Measurements from ENCODE around the gene VAC14. TPM values are rescaled to one million over a fixed set of nuclear protein-coding genes. Genes with fewer than 3 reads are reported as not detected.

VAC14 gene
- total RNA-seq, 2 donors from 2014 or later: 23.1 to 29.6 TPM

GRCh38 chr16:70741783-70742125, 59.2 kb downstream of the VAC14 start:
- Mint-ChIP-seq H3K36me3 (ENCODE audit: insufficient read depth in 2 of 2) (peaks cover 8 to 13% of the 10 kb centered on the region in 2 donors), H3K27ac (no peak overlapping the region), H3K4me1 (ENCODE audit: low read depth) (peaks cover 61% of the 10 kb centered on the region), H3K9me3 (no peaks in the 10 kb centered on the region), H3K4me3 (no peak overlapping the region), H3K27me3 (ENCODE audit: low read depth) (no peaks in the 10 kb centered on the region)
- ATAC-seq (replicated peaks in 1 of 2): no peak
- DNase-seq: no peak

DNA sequence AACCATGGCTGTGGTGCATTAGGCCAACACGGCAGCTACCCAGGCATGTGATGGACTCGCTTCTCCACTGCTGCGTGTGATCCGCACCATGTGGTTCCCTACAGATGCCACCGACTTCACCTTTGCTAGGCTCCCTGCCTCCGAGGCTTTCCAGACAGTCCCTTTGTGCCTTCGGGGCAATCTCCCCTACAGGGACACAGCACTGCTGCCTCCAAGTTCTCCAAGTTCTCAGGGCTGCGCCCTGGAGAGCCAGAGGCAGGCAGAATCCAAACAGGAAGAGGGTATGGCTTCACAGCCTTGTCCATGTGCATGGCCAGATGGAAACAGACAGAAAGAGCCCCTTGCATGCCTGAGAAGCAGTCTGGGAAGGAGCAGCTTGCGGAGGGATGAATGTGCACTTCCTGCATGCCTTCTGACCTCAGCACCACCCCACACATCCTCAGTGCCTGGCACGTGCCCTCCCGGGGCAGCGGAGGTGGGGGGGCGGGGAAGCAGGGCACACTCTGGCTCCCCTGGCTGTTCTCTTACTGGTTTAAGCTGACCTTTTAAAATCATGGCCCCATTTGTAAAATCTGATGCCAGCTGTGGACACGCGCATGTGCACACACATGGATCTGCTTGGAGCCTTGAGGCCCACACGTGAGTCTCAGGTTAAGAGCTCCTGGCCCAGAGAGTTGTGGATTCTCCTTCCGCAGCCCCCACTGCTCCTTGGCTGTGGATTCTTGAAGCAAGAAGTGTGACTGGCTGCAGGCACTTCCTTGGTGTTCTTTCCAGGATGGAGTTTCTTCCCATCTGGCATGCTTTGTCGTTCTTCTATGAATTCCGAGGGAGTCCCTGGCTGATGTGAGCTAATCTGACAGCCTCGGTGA, 59.8 kb downstream of the VAC14 start:
- Mint-ChIP-seq H3K4me3 (no peak overlapping the region), H3K9me3 (no peaks in the 10 kb centered on the region), H3K27me3 (ENCODE audit: low read depth) (no peaks in the 10 kb centered on the region), H3K4me1 (ENCODE audit: low read depth) (peaks cover 61% of the 10 kb centered on the region), H3K27ac (peak overlapping the region; percentile 48), H3K36me3 (ENCODE audit: insufficient read depth in 2 of 2) (peaks cover 8 to 14% of the 10 kb centered on the region in 2 donors)
- ATAC-seq (replicated peaks in 1 of 2): no peak
- peak in 1 of 2 donors; percentile 33 for DNase-seq

GRCh38 chr16:70740174-70740913, 60.6 kb downstream of the VAC14 start:
- Mint-ChIP-seq H3K9me3 (no peaks in the 10 kb centered on the region), H3K27me3 (ENCODE audit: low read depth) (no peaks in the 10 kb centered on the region), H3K4me1 (ENCODE audit: low read depth) (peaks cover 64% of the 10 kb centered on the region), H3K27ac (no peak overlapping the region), H3K36me3 (ENCODE audit: insufficient read depth in 2 of 2) (peaks cover 8 to 15% of the 10 kb centered on the region in 2 donors), H3K4me3 (no peak overlapping the region)
- ATAC-seq (replicated peaks in 1 of 2) (no peak), DNase-seq (no peak)

GRCh38 chr16:70739389-70739788, 61.6 kb downstream of the VAC14 start:
- Mint-ChIP-seq H3K4me1 (ENCODE audit: low read depth) (peaks cover 65% of the 10 kb centered on the region), H3K36me3 (ENCODE audit: insufficient read depth in 2 of 2) (peaks cover 8 to 15% of the 10 kb centered on the region in 2 donors), H3K27me3 (ENCODE audit: low read depth) (no peaks in the 10 kb centered on the region), H3K27ac (peak overlapping the region; percentile 88), H3K4me3 (peak overlapping the region; percentile 20 to 85), H3K9me3 (no peaks in the 10 kb centered on the region)
- ATAC-seq (replicated peaks in 1 of 2) (no peak), DNase-seq (no peak)

- Mint-ChIP-seq H3K4me1 (ENCODE audit: low read depth) (peaks cover 65% of the 10 kb centered on the region), H3K9me3 (no peaks in the 10 kb centered on the region), H3K4me3 (peak overlapping the region; percentile 85 to 87), H3K36me3 (ENCODE audit: insufficient read depth in 2 of 2) (peaks cover 5 to 8% of the 10 kb centered on the region in 2 donors), H3K27me3 (ENCODE audit: low read depth) (no peaks in the 10 kb centered on the region), H3K27ac (peak overlapping the region; percentile 88)
- peak; percentile 67 to 68 for DNase-seq
- ATAC-seq (replicated peaks in 1 of 2): peak; percentile 18 to 23
Measured at GRCh38 chr16:70738083-70738977, 62.6 kb downstream of the VAC14 start.

GRCh38 chr16:70737377-70738082, 63.4 kb downstream of the VAC14 start:
- peaks cover 65% of the 10 kb centered on the region for H3K4me1 Mint-ChIP-seq (ENCODE audit: low read depth)

GRCh38 chr16:70736465-70737376, 64.2 kb downstream of the VAC14 start:
- Mint-ChIP-seq H3K4me1 (ENCODE audit: low read depth) (peaks cover 63% of the 10 kb centered on the region), H3K27me3 (ENCODE audit: low read depth) (no peaks in the 10 kb centered on the region)

More at GRCh38 chr16:70737377-70738082, 63.4 kb downstream of the VAC14 start:
- peak overlapping the region; percentile 85 to 87 for H3K4me3 Mint-ChIP-seq
- H3K9me3 Mint-ChIP-seq: no peaks in the 10 kb centered on the region
- H3K36me3 Mint-ChIP-seq (ENCODE audit: insufficient read depth in 2 of 2): peaks cover 1% of the 10 kb centered on the region in 2 donors
- no peaks in the 10 kb centered on the region for H3K27me3 Mint-ChIP-seq (ENCODE audit: low read depth)
- DNase-seq (peak; percentile 91 to 92), ATAC-seq (replicated peaks in 1 of 2) (peak; percentile 92)
- H3K27ac Mint-ChIP-seq: peak overlapping the region; percentile 87

DNA sequence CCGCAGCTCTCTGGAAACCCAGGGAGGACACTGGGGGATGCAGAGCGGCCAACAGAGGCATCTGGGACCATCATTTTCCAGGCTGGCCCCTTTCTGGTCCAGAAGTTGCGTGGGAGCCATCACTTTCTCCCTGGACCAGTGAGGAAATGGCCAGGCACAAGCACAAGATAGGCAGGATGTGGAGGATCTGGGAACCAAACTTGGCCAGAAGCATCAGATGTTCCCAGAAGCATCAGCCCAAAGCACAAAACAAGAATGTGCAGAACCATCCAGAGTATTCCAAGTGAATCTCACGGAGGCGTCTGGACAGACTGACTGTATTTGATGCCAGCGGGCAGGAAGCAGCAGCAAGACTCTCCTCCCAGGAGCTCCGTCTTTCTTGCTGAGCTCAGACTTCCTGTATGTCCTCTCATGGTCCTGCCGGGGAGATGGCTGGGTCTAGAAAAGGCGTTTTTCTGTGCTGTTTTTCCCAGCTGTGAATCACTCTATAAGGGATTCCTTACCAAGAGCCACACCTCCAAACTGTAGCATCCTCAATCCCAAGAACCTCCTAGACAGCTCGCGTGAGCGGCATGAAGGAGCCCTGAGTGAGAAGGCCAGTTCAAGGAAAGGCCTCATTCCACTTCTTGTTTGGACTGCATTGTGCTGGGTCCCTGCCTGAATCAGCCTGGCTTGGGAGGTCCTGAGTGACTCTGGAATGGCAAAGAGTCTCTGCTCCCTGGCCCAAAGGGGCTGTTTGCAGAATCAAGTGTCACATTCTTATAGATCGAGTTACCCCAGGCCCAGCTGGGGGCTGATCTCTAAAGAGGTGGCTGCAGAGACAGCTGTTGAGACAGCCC, 65.6 kb downstream of the VAC14 start:
- H3K27ac Mint-ChIP-seq: no peak overlapping the region
- ATAC-seq (replicated peaks in 1 of 2): no peak
- no peak overlapping the region for H3K4me3 Mint-ChIP-seq
- DNase-seq: no peak
- peaks cover 1% of the 10 kb centered on the region in 2 donors for H3K36me3 Mint-ChIP-seq (ENCODE audit: insufficient read depth in 2 of 2)
- H3K4me1 Mint-ChIP-seq (ENCODE audit: low read depth): peaks cover 50% of the 10 kb centered on the region
- H3K9me3 Mint-ChIP-seq: no peaks in the 10 kb centered on the region
- H3K27me3 Mint-ChIP-seq (ENCODE audit: low read depth): no peaks in the 10 kb centered on the region

More at GRCh38 chr16:70736465-70737376, 64.2 kb downstream of the VAC14 start:
- Mint-ChIP-seq H3K4me3 (peak overlapping the region; percentile 85 to 87), H3K36me3 (ENCODE audit: insufficient read depth in 2 of 2) (peaks cover 1% of the 10 kb centered on the region in 2 donors), H3K27ac (no peak overlapping the region), H3K9me3 (no peaks in the 10 kb centered on the region)
- ATAC-seq (replicated peaks in 1 of 2): peak; percentile 15 to 28
- peak; percentile 35 to 52 for DNase-seq

DNA sequence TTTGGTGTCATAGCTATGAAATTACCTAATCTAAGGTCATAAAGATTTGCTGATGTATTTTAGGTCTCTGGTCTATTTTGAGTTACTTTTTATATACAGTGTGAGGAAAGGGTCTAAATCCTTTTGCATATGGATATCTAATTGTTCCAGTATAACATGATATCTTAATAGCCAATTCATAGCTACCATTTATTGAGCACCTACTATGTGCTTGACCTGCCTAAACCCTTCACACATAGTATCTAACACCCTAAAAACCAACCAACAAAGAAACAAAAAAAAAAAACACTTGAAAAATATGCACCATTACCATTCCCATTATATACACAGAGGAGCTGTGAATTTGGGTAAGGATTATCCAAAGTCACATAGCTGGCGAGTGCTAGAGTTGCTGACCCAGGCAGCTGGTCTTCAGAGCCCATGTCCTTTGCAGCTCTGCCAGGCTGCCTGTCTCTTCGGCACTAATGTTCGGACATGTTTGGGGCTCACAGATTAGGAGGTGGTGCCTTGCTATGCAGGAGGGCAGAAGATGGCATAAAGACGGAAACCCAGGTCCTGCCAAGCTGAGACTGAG, 66.3 kb downstream of the VAC14 start:
- H3K27me3 Mint-ChIP-seq (ENCODE audit: low read depth): no peaks in the 10 kb centered on the region
- no peaks in the 10 kb centered on the region for H3K9me3 Mint-ChIP-seq
- no peak overlapping the region for H3K4me3 Mint-ChIP-seq
- peaks cover 42% of the 10 kb centered on the region for H3K4me1 Mint-ChIP-seq (ENCODE audit: low read depth)
- no peak for ATAC-seq (replicated peaks in 1 of 2)
- H3K27ac Mint-ChIP-seq: peak overlapping the region; percentile 25
- peaks cover 1% of the 10 kb centered on the region in 2 donors for H3K36me3 Mint-ChIP-seq (ENCODE audit: insufficient read depth in 2 of 2)
- no peak for DNase-seq

GRCh38 chr16:70730944-70731343, 70.0 kb downstream of the VAC14 start:
- no peaks in the 10 kb centered on the region for H3K27me3 Mint-ChIP-seq (ENCODE audit: low read depth)
- peaks cover 1% of the 10 kb centered on the region in 2 donors for H3K36me3 Mint-ChIP-seq (ENCODE audit: insufficient read depth in 2 of 2)
- peaks cover 6% of the 10 kb centered on the region for H3K4me1 Mint-ChIP-seq (ENCODE audit: low read depth)
- H3K27ac Mint-ChIP-seq: no peak overlapping the region
- DNase-seq: no peak
- no peaks in the 10 kb centered on the region for H3K9me3 Mint-ChIP-seq
- no peak overlapping the region for H3K4me3 Mint-ChIP-seq
- no peak for ATAC-seq (replicated peaks in 1 of 2)

Data from activated T-cell treated with anti-CD3 and anti-CD28 coated beads, Interleukin-2, amount 50 U/mL, for 72 hours (primary cell).